ENCODE data around the gene PLEKHO1.

DNA sequence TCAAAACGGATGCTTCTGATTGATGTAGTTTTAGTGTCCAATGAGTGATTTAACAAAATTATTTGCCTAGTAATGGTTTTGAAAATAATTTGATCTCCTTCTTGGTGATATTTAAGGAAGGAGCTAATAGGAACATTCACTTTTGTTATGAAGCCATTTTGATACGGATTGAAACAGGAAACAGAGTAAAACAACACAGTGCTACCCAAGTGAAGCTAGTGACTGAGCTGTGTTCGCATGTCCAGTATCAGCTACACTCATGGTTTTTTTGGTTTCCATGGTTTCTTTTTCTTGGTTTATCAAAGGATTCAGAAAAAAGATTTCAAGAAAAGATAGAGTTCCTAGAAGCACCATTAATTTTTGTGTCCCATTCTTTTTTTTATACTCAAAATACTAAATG lies 40.1 kb upstream of the PLEKHO1 start:
- TF ChIP-seq GABPB1 (CRISPR knock-in tag; IDR thresholded peaks at IDR 0.05) (no peak), ZBTB21 (CRISPR knock-in tag; IDR thresholded peaks at IDR 0.05; ENCODE audit: borderline replicate concordance) (no peak), CREB1 (CRISPR knock-in tag; IDR thresholded peaks at IDR 0.05) (no peak), RELA (CRISPR knock-in tag; IDR thresholded peaks at IDR 0.05; ENCODE audit: borderline replicate concordance) (no peak), KAT7 (CRISPR knock-in tag; IDR thresholded peaks at IDR 0.05; ENCODE audit: borderline replicate concordance) (no peak), NR3C1 (CRISPR knock-in tag; conservative IDR thresholded peaks at IDR 0.05; ENCODE audit: low read depth) (no peak)
- TF ChIP-seq, protein P1, sequence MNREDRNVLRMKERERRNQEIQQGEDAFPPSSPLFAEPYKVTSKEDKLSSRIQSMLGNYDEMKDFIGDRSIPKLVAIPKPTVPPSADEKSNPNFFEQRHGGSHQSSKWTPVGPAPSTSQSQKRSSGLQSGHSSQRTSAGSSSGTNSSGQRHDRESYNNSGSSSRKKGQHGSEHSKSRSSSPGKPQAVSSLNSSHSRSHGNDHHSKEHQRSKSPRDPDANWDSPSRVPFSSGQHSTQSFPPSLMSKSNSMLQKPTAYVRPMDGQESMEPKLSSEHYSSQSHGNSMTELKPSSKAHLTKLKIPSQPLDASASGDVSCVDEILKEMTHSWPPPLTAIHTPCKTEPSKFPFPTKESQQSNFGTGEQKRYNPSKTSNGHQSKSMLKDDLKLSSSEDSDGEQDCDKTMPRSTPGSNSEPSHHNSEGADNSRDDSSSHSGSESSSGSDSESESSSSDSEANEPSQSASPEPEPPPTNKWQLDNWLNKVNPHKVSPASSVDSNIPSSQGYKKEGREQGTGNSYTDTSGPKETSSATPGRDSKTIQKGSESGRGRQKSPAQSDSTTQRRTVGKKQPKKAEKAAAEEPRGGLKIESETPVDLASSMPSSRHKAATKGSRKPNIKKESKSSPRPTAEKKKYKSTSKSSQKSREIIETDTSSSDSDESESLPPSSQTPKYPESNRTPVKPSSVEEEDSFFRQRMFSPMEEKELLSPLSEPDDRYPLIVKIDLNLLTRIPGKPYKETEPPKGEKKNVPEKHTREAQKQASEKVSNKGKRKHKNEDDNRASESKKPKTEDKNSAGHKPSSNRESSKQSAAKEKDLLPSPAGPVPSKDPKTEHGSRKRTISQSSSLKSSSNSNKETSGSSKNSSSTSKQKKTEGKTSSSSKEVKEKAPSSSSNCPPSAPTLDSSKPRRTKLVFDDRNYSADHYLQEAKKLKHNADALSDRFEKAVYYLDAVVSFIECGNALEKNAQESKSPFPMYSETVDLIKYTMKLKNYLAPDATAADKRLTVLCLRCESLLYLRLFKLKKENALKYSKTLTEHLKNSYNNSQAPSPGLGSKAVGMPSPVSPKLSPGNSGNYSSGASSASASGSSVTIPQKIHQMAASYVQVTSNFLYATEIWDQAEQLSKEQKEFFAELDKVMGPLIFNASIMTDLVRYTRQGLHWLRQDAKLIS (CRISPR knock-in tag; IDR thresholded peaks at IDR 0.05; ENCODE audit: borderline replicate concordance), result no peak
- TF ChIP-seq, protein P2, sequence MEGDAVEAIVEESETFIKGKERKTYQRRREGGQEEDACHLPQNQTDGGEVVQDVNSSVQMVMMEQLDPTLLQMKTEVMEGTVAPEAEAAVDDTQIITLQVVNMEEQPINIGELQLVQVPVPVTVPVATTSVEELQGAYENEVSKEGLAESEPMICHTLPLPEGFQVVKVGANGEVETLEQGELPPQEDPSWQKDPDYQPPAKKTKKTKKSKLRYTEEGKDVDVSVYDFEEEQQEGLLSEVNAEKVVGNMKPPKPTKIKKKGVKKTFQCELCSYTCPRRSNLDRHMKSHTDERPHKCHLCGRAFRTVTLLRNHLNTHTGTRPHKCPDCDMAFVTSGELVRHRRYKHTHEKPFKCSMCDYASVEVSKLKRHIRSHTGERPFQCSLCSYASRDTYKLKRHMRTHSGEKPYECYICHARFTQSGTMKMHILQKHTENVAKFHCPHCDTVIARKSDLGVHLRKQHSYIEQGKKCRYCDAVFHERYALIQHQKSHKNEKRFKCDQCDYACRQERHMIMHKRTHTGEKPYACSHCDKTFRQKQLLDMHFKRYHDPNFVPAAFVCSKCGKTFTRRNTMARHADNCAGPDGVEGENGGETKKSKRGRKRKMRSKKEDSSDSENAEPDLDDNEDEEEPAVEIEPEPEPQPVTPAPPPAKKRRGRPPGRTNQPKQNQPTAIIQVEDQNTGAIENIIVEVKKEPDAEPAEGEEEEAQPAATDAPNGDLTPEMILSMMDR (IDR thresholded peaks at IDR 0.05), result no peak
- TF ChIP-seq, protein P3, sequence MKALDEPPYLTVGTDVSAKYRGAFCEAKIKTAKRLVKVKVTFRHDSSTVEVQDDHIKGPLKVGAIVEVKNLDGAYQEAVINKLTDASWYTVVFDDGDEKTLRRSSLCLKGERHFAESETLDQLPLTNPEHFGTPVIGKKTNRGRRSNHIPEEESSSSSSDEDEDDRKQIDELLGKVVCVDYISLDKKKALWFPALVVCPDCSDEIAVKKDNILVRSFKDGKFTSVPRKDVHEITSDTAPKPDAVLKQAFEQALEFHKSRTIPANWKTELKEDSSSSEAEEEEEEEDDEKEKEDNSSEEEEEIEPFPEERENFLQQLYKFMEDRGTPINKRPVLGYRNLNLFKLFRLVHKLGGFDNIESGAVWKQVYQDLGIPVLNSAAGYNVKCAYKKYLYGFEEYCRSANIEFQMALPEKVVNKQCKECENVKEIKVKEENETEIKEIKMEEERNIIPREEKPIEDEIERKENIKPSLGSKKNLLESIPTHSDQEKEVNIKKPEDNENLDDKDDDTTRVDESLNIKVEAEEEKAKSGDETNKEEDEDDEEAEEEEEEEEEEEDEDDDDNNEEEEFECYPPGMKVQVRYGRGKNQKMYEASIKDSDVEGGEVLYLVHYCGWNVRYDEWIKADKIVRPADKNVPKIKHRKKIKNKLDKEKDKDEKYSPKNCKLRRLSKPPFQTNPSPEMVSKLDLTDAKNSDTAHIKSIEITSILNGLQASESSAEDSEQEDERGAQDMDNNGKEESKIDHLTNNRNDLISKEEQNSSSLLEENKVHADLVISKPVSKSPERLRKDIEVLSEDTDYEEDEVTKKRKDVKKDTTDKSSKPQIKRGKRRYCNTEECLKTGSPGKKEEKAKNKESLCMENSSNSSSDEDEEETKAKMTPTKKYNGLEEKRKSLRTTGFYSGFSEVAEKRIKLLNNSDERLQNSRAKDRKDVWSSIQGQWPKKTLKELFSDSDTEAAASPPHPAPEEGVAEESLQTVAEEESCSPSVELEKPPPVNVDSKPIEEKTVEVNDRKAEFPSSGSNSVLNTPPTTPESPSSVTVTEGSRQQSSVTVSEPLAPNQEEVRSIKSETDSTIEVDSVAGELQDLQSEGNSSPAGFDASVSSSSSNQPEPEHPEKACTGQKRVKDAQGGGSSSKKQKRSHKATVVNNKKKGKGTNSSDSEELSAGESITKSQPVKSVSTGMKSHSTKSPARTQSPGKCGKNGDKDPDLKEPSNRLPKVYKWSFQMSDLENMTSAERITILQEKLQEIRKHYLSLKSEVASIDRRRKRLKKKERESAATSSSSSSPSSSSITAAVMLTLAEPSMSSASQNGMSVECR (CRISPR knock-in tag; IDR thresholded peaks at IDR 0.05; ENCODE audit: borderline replicate concordance), result no peak
- TF ChIP-seq, protein P4, sequence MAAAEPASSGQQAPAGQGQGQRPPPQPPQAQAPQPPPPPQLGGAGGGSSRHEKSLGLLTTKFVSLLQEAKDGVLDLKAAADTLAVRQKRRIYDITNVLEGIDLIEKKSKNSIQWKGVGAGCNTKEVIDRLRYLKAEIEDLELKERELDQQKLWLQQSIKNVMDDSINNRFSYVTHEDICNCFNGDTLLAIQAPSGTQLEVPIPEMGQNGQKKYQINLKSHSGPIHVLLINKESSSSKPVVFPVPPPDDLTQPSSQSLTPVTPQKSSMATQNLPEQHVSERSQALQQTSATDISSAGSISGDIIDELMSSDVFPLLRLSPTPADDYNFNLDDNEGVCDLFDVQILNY (CRISPR knock-in tag; IDR thresholded peaks at IDR 0.05), result no peak
